GM23248 (cell line): ENCODE measurements around the gene BMERB1.

Source experiments
- EZH2 ChIP-seq: fragments of 200-600 bp; sonication (generic); IDR thresholded peaks from 2 replicates; pipeline ENCODE4 v1.6.1; 2018; ENCODE audit warnings: antibody characterized with exemption, mild to moderate bottlenecking; ENCODE audit not compliant: insufficient read depth, poor library complexity, severe bottlenecking
- EZH2phosphoT487 ChIP-seq: fragments of 200-600 bp; sonication (generic); IDR thresholded peaks from 2 replicates; pipeline ENCODE4 v1.6.1; 2018; ENCODE audit warnings: antibody characterized with exemption, moderate library complexity, mild to moderate bottlenecking, low read depth; ENCODE audit not compliant: insufficient read depth

GRCh38 chr16:15538507-15538906, 104.1 kb downstream of the BMERB1 start:
- TF ChIP-seq EZH2 (no peak), EZH2phosphoT487 (no peak)
